Measurements from ENCODE around the gene OLA1. TPM values are rescaled to one million over a fixed set of nuclear protein-coding genes. Genes with fewer than 3 reads are reported as not detected.

OLA1 gene
- polyA plus RNA-seq, 1 donor (not counting 4 experiments of a cell fraction or from before 2014, with no cell fraction given): 217 TPM

- Histone ChIP-seq H3K9me3 (ENCODE audit: control insufficient read depth, low read depth, low read length) (peaks cover 1% of the 10 kb centered on the region), H3K79me2 (ENCODE audit: control insufficient read depth, insufficient read depth, low read length) (peaks cover 50% of the 10 kb centered on the region), H4K20me1 (ENCODE audit: control insufficient read depth, extremely low read depth, insufficient read depth, low read length) (no peaks in the 10 kb centered on the region), H3K36me3 (ENCODE audit: control insufficient read depth in 2 of 2, extremely low read depth in 1 of 2, insufficient read depth in 2 of 2, low read length in 2 of 2) (peaks cover 0 to 3% of the 10 kb centered on the region in 2 experiments), H3K4me1 (ENCODE audit: control insufficient read depth, extremely low read depth, insufficient read depth, low read length) (no peaks in the 10 kb centered on the region), H3K4me3 (ENCODE audit: control insufficient read depth in 2 of 3, extremely low read depth in 1 of 3, insufficient read depth in 2 of 3, low read depth in 1 of 3, low read length in 3 of 3) (no peak overlapping the region), H3K27me3 (ENCODE audit: control insufficient read depth, extremely low read depth, insufficient read depth, low read length) (no peaks in the 10 kb centered on the region), H3K4me2 (ENCODE audit: control insufficient read depth, extremely low read depth, insufficient read depth, low read depth, low read length) (no peak overlapping the region), H3K9ac (ENCODE audit: control insufficient read depth, extremely low read depth, insufficient read depth, low read length) (no peak overlapping the region), H3K27ac (ENCODE audit: control insufficient read depth, insufficient read depth, low read length) (no peak overlapping the region), H3K9me1 (ENCODE audit: control insufficient read depth, extremely low read depth, insufficient read depth, low read length) (no peaks in the 10 kb centered on the region), H2AFZ (ENCODE audit: control insufficient read depth, low read length) (no peak overlapping the region)
- FAIRE-seq (peak; percentile 17), DNase-seq (ENCODE audit: low read depth, low spot score) (no peak)
- no peak for TF ChIP-seq CTCF (optimal IDR thresholded peaks at IDR 0.05 in 1 of 3, IDR thresholded peaks at IDR 0.05 in 1 of 3, conservative IDR thresholded peaks at IDR 0.05 in 1 of 3; ENCODE audit: extremely low read depth in 1 of 3, insufficient read depth in 2 of 3, low read length in 3 of 3)
- TF ChIP-seq EZH2 (IDR thresholded peaks at IDR 0.05; ENCODE audit: low read length): no peak
- dilution Hi-C loops (cut with MboI; ENCODE audit: extremely low pct_ligation_motif_present, low sequenced_read_pairs): no loop called here
These were observed 82.1 kb downstream of the OLA1 start for GRCh38 chr2:174166261-174166660.

GRCh38 chr2:174161490-174161889 is 86.8 kb downstream of the OLA1 start:
- Histone ChIP-seq H3K27ac (ENCODE audit: control insufficient read depth, insufficient read depth, low read length) (no peak overlapping the region), H3K79me2 (ENCODE audit: control insufficient read depth, insufficient read depth, low read length) (peaks cover 33% of the 10 kb centered on the region), H3K36me3 (ENCODE audit: control insufficient read depth in 2 of 2, extremely low read depth in 1 of 2, insufficient read depth in 2 of 2, low read length in 2 of 2) (no peaks in the 10 kb centered on the region), H3K9ac (ENCODE audit: control insufficient read depth, extremely low read depth, insufficient read depth, low read length) (no peak overlapping the region), H3K27me3 (ENCODE audit: control insufficient read depth, extremely low read depth, insufficient read depth, low read length) (no peaks in the 10 kb centered on the region), H3K4me2 (ENCODE audit: control insufficient read depth, extremely low read depth, insufficient read depth, low read depth, low read length) (no peak overlapping the region), H3K4me3 (ENCODE audit: control insufficient read depth in 2 of 3, extremely low read depth in 1 of 3, insufficient read depth in 2 of 3, low read depth in 1 of 3, low read length in 3 of 3) (no peak overlapping the region), H4K20me1 (ENCODE audit: control insufficient read depth, extremely low read depth, insufficient read depth, low read length) (no peaks in the 10 kb centered on the region), H2AFZ (ENCODE audit: control insufficient read depth, low read length) (no peak overlapping the region), H3K4me1 (ENCODE audit: control insufficient read depth, extremely low read depth, insufficient read depth, low read length) (peaks cover 10% of the 10 kb centered on the region), H3K9me1 (ENCODE audit: control insufficient read depth, extremely low read depth, insufficient read depth, low read length) (no peaks in the 10 kb centered on the region), H3K9me3 (ENCODE audit: control insufficient read depth, low read depth, low read length) (no peaks in the 10 kb centered on the region)
- no peak for DNase-seq (ENCODE audit: low read depth, low spot score)
- dilution Hi-C loops (cut with MboI; ENCODE audit: extremely low pct_ligation_motif_present, low sequenced_read_pairs): no loop called here
- TF ChIP-seq CTCF (optimal IDR thresholded peaks at IDR 0.05 in 1 of 3, IDR thresholded peaks at IDR 0.05 in 1 of 3, conservative IDR thresholded peaks at IDR 0.05 in 1 of 3; ENCODE audit: extremely low read depth in 1 of 3, insufficient read depth in 2 of 3, low read length in 3 of 3): no peak
- FAIRE-seq: no peak

All from keratinocyte (primary cell).